Forelimb muscle (tissue), 1 donor: ENCODE measurements around the gene NET1. TPM values are rescaled to one million over a fixed set of nuclear protein-coding genes. Genes with fewer than 3 reads are reported as not detected.

ENCODE experiments used
- DNase-seq: peaks from one replicate; pipeline ENCODE4 v3.0.0-alpha.2; 2013; ENCODE audit warnings: low read depth
- polyA plus RNA-seq: library from polyadenylated mRNA; unstranded; fragments of 120-200 nt; gene quantifications from one replicate; pipeline ENCODE4 v1.2.1, GENCODE V29; 2013; ENCODE audit not compliant: insufficient read length

The NET1 gene
- polyA plus RNA-seq, 1 donor: 95.3 TPM

- no peak for DNase-seq
Measured at GRCh38 chr10:5500910-5501309, 88.6 kb downstream of the NET1 start.

GRCh38 chr10:5502061-5502521, 89.7 kb downstream of the NET1 start:
- DNase-seq: no peak

GRCh38 chr10:5502571-5503476, 90.5 kb downstream of the NET1 start:
- DNase-seq: no peak

- DNase-seq: no peak
Measured at GRCh38 chr10:5503477-5503835, 91.1 kb downstream of the NET1 start.

GRCh38 chr10:5504146-5505072, 92.1 kb downstream of the NET1 start:
- no peak for DNase-seq

GRCh38 chr10:5506246-5506645, 93.9 kb downstream of the NET1 start:
- DNase-seq: no peak

GRCh38 chr10:5506751-5507648, 94.6 kb downstream of the NET1 start:
- no peak for DNase-seq

- DNase-seq: no peak
Measured at GRCh38 chr10:5507649-5508131, 95.3 kb downstream of the NET1 start.

GRCh38 chr10:5508161-5508604, 95.8 kb downstream of the NET1 start:
- DNase-seq: no peak

Other genes starting within 250 kb of the NET1 start
- not detected for gene AKR1C8, start 227.4 kb upstream of the NET1 start, polyA plus RNA-seq
- not detected for gene AKR1C4, start 215.7 kb upstream of the NET1 start, polyA plus RNA-seq
- not detected for gene UCN3, start 47.6 kb upstream of the NET1 start, polyA plus RNA-seq
- 0.20 TPM for gene TUBAL3, start 7.7 kb upstream of the NET1 start, polyA plus RNA-seq
- gene CALML5, start 87.0 kb downstream of the NET1 start, polyA plus RNA-seq: not detected
- gene CALML3, start 112.4 kb downstream of the NET1 start, polyA plus RNA-seq: 0.09 TPM